Spleen (tissue), 7 donors: ENCODE measurements around the gene FBXO15.

Source experiments
- CTCF ChIP-seq, 11 experiments: fragments of 200-600 bp in 7 of 11; fragments of 450-650 bp in 4 of 11; sonication (generic) in 4 of 11; IDR thresholded peaks in 8 of 11; conservative IDR thresholded peaks in 3 of 11; 1 replicate in 7 of 11; 2 replicates in 4 of 11; pipeline versions ENCODE4 v1.4.0 to v1.8.0; 2016 to 2021; ENCODE audit warnings: antibody characterized with exemption in 11 of 11, inconsistent platforms in 4 of 11, mild to moderate bottlenecking in 1 of 11
- POLR2A ChIP-seq, 3 donors: fragments of 450-650 bp; IDR thresholded peaks; one replicate each; pipeline ENCODE4 v1.5.1; 2017; ENCODE audit warnings: antibody characterized with exemption in 3 of 3, mild to moderate bottlenecking in 1 of 3
- POLR2AphosphoS5 ChIP-seq, 3 donors: sonication (generic); formaldehyde crosslinking; IDR thresholded peaks; one replicate each; pipeline ENCODE4 v1.5.1; 2017; ENCODE audit warnings: antibody characterized with exemption in 3 of 3
- donor health status: DM: no; HTN: no; CAD: no; lungs with moderate emphysema.
- donor health status: DM: no; HTN: no; CAD: no.
- donor health status: DM: no; HTN: no; CAD: no.

GRCh38 chr18:74171910-74172606, 24.4 kb upstream of the FBXO15 start:
- TF ChIP-seq POLR2A (IDR thresholded peaks at IDR 0.05) (no peak), POLR2AphosphoS5 (IDR thresholded peaks at IDR 0.05) (no peak), CTCF (IDR thresholded peaks at IDR 0.05 in 8 of 11, conservative IDR thresholded peaks at IDR 0.05 in 3 of 11) (no peak)
